Endothelial cell of umbilical vein (primary cell): ENCODE data around the gene C14orf119. TPM values are rescaled to one million over a fixed set of nuclear protein-coding genes. Genes with fewer than 3 reads are reported as not detected.

Experiments used
- BruUV-seq: library from RNA; stranded (reverse); fragments of 400-500 nt; replicated peaks from 2 replicates; lab custom pipeline; 2021; lab: Mats Ljungman, UMichigan
- CTCF ChIA-PET: fragments of 300-600, 350-600 bp; sonication (Branson Sonifier 250); formaldehyde crosslinking; loops from one replicate; lab custom pipeline; 2021; ENCODE audit warnings: antibody characterized with exemption, inconsistent platforms; lab: Charles Lee
- POLR2A ChIA-PET: fragments of 300-600, 350-600 bp; sonication (Branson Sonifier 250); formaldehyde crosslinking; loops from one replicate; lab custom pipeline; 2021; ENCODE audit warnings: antibody characterized with exemption, inconsistent platforms; lab: Charles Lee
- DNase-seq: peaks from one replicate; pipeline ENCODE4 v3.0.0-alpha.2; 2011; ENCODE audit warnings: low read depth, low spot score
- FAIRE-seq: peaks from 2 replicates; lab custom pipeline; 2011; peaks lifted over from hg19 to GRCh38; lab: Jason Lieb, UNC
- H2AFZ ChIP-seq: 2 replicates; pipeline ENCODE4 v1.6.0; 2012; ENCODE audit warnings: low read depth, low read length, control low read depth, inconsistent platforms
- H3K27ac ChIP-seq: 2 replicates; pipeline ENCODE4 v1.5.1; 2011; ENCODE audit warnings: low read depth, mild to moderate bottlenecking, control low read depth, low read length, moderate library complexity; ENCODE audit not compliant: insufficient read depth
- H3K27me3 ChIP-seq, 2 experiments: 2 replicates each; pipeline versions ENCODE4 v1.6.0 to v1.6.1; 2011; ENCODE audit warnings: low read length in 2 of 2, mixed read lengths in 1 of 2; ENCODE audit not compliant: control insufficient read depth in 2 of 2, insufficient read depth in 2 of 2
- H3K36me3 ChIP-seq, 2 experiments: 2 replicates in 1 of 2; 3 replicates in 1 of 2; pipeline ENCODE4 v1.5.1; 2011; ENCODE audit warnings: low read length in 2 of 2, mild to moderate bottlenecking in 1 of 2, moderate library complexity in 1 of 2; ENCODE audit not compliant: control insufficient read depth in 2 of 2, insufficient read depth in 2 of 2; ENCODE audit errors: extremely low read depth in 1 of 2
- H3K4me1 ChIP-seq: 3 replicates; pipeline ENCODE4 v1.5.1; 2011; ENCODE audit warnings: mild to moderate bottlenecking, low read length; ENCODE audit not compliant: control insufficient read depth, insufficient read depth; ENCODE audit errors: extremely low read depth
- H3K4me2 ChIP-seq: 2 replicates; pipeline ENCODE4 v1.6.1; 2011; ENCODE audit warnings: low read length, control low read depth, mixed read lengths; ENCODE audit not compliant: insufficient read depth
- H3K4me3 ChIP-seq, 3 experiments: fragments of 200-600 bp in 1 of 3; sonication (generic), shearing (Covaris generic) in 1 of 3; replicated peaks in 1 of 3; 2 replicates each; pipeline ENCODE4 v1.5.1; 2011 to 2016; ENCODE audit warnings: control low read depth in 3 of 3, low read length in 3 of 3, mild to moderate bottlenecking in 2 of 3, inconsistent platforms in 1 of 3, low read depth in 1 of 3, moderate library complexity in 1 of 3; ENCODE audit not compliant: insufficient read depth in 1 of 3
- H3K79me2 ChIP-seq: 2 replicates; pipeline ENCODE4 v1.6.0; 2012; ENCODE audit warnings: low read length, inconsistent platforms; ENCODE audit not compliant: control insufficient read depth, insufficient read depth
- H3K9ac ChIP-seq: replicated peaks from 2 replicates; pipeline ENCODE3; 2011; ENCODE audit warnings: low read length, control low read depth; ENCODE audit not compliant: insufficient read depth; ENCODE audit errors: extremely low read depth
- H3K9me1 ChIP-seq: replicated peaks from 3 replicates; pipeline ENCODE4 v1.6.0; 2011; ENCODE audit warnings: mild to moderate bottlenecking, low read length; ENCODE audit not compliant: control insufficient read depth, insufficient read depth; ENCODE audit errors: extremely low read depth
- H3K9me3 ChIP-seq: replicated peaks from 2 replicates; pipeline ENCODE4 v1.5.1; 2012; ENCODE audit warnings: low read length, inconsistent platforms; ENCODE audit not compliant: control insufficient read depth, insufficient read depth
- H4K20me1 ChIP-seq: replicated peaks from 2 replicates; pipeline ENCODE3; 2011; ENCODE audit warnings: mild to moderate bottlenecking, low read length; ENCODE audit not compliant: control insufficient read depth, insufficient read depth; ENCODE audit errors: extremely low read depth
- CTCF ChIP-seq, 2 donors: IDR thresholded peaks; 1 replicate in 1 of 2; 2 replicates in 1 of 2; pipeline ENCODE4 v1.5.1; 2011; ENCODE audit warnings: low read length in 2 of 2, mild to moderate bottlenecking in 2 of 2, moderate library complexity in 2 of 2, control low read depth in 1 of 2, inconsistent platforms in 1 of 2, low read depth in 1 of 2; ENCODE audit not compliant: insufficient read depth in 1 of 2; ENCODE audit errors: extremely low read depth in 1 of 2
- EZH2 ChIP-seq: IDR thresholded peaks from 2 replicates; pipeline ENCODE4 v1.6.1; 2012; ENCODE audit warnings: borderline replicate concordance, low read depth, mild to moderate bottlenecking, moderate library complexity, low read length, inconsistent platforms; ENCODE audit not compliant: severe bottlenecking
- FOS ChIP-seq: IDR thresholded peaks from 2 replicates; pipeline ENCODE4 v1.6.1; 2011; ENCODE audit warnings: mild to moderate bottlenecking, low read length, moderate library complexity, borderline replicate concordance; ENCODE audit not compliant: insufficient read depth
- JUN ChIP-seq: IDR thresholded peaks from 2 replicates; pipeline ENCODE4 v1.6.1; 2011; ENCODE audit warnings: borderline replicate concordance, low read depth; ENCODE audit not compliant: insufficient read length, insufficient read depth
- MYC ChIP-seq: IDR thresholded peaks from one replicate; pipeline ENCODE4 v1.6.1; 2011; ENCODE audit warnings: mild to moderate bottlenecking, low read depth, low read length
- POLR2A ChIP-seq: IDR thresholded peaks from 2 replicates; pipeline ENCODE4 v1.6.1; 2012; ENCODE audit warnings: low read depth, mild to moderate bottlenecking, control low read depth, low read length
- POLR2AphosphoS5 ChIP-seq: IDR thresholded peaks from 2 replicates; pipeline ENCODE4 v1.6.1; 2012; ENCODE audit warnings: low read depth, mild to moderate bottlenecking, control low read depth, low read length, moderate library complexity; ENCODE audit not compliant: insufficient read depth
- dilution Hi-C: fragments of 300-500 bp; cut with MboI; formaldehyde crosslinking; loops from one replicate; pipeline ENCODE4 v1.15.0; 2019; ENCODE audit warnings: low sequenced_read_pairs; ENCODE audit not compliant: extremely low pct_ligation_motif_present
- intact Hi-C: fragments of 100-400 bp; cut with micrococcal nuclease; formaldehyde crosslinking; loops from one replicate; pipeline ENCODE4 v1.10.0; 2022
- polyA plus RNA-seq, 4 experiments: library from polyadenylated mRNA; depleted of rRNA in 3 of 4; stranded (reverse) in 3 of 4; unstranded in 1 of 4; fragments of >200 nt; gene quantifications; 2 replicates each; pipeline versions ENCODE4 v1.2.1 to v1.2.3, GENCODE V29; 2011 to 2012; ENCODE audit warnings: missing spikeins in 1 of 4
- total RNA-seq: library from RNA; stranded (reverse); gene quantifications from 2 replicates; pipeline ENCODE4 v1.2.3, GENCODE V29; 2021
- TF ChIP-seq, protein P1 (sequence below): IDR thresholded peaks from 2 replicates; pipeline ENCODE4 v1.6.1; 2011; ENCODE audit not compliant: insufficient read depth, insufficient read length

C14orf119 gene
- total and polyA plus RNA-seq, 2 donors (not counting 3 experiments of a cell fraction or from before 2014, with no cell fraction given) = 58.3 to 60.5 TPM

DNA sequence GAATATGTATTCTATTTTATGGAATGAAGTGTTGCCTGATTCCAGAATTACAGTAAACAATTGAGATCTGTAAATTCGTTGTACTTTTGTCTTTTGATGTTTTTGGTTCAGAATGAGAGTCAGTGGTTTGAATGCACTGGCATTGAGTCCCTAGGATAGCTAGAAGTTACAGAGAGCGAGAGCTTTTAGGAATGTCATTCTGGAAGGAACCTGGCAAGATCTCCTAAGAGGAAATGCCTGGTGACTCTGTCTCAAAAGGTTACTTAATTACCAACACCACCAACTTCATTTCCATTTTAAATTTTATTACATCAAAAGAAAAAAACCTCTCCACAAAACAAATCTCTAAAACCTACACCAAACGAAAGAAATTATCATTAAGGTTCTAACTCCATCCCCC, 29.7 kb downstream of the C14orf119 start:
- Histone ChIP-seq H4K20me1 (no peaks in the 10 kb centered on the region), H3K9ac (no peak overlapping the region), H3K27ac (no peak overlapping the region), H3K27me3 (no peaks in the 10 kb centered on the region), H3K4me1 (peaks cover 35% of the 10 kb centered on the region), H3K9me3 (no peaks in the 10 kb centered on the region), H2AFZ (no peak overlapping the region), H3K36me3 (no peaks in the 10 kb centered on the region), H3K4me2 (no peak overlapping the region), H3K4me3 (no peak overlapping the region), H3K9me1 (no peaks in the 10 kb centered on the region), H3K79me2 (no peaks in the 10 kb centered on the region)
- ChIA-PET CTCF (interaction anchor here (0.7 to 14.5 kb wide), 4 partner anchors 14 to 54 kb away, joined by 4 to 1289 read pairs (median 5); partner anchors contain the start of genes ACIN1 and SLC7A8), POLR2A (interaction anchor here (0.7 kb wide), 1 partner anchor 70 kb away, joined by 3 read pairs; no protein-coding TSS in a partner anchor)
- DNase-seq (no peak), FAIRE-seq (peak; percentile 68)
- dilution Hi-C loops (no loop called here), intact Hi-C loops (no loop called here)
- no peak for TF ChIP-seq POLR2A
- TF ChIP-seq CTCF (IDR thresholded peaks at IDR 0.05; ENCODE audit: extremely low read depth in 1 of 2, insufficient read depth in 1 of 2, low read depth in 1 of 2, low read length in 2 of 2) = no peak
- TF ChIP-seq FOS = no peak
- TF ChIP-seq MYC = no peak
- TF ChIP-seq EZH2 = no peak
- TF ChIP-seq JUN = no peak
- TF ChIP-seq POLR2AphosphoS5 = no peak
- TF ChIP-seq, protein P1, sequence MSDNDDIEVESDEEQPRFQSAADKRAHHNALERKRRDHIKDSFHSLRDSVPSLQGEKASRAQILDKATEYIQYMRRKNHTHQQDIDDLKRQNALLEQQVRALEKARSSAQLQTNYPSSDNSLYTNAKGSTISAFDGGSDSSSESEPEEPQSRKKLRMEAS = no peak
- BruUV-seq = no TSS peak
